HL-60/S4 treated with phorbol 12-myristate 13-acetate at 8.2 ng/mL for 4 days and 3 days (cell line): Measurements from ENCODE around the gene DNMT1.

Experiments used
- in situ Hi-C: fragments of 300-500 bp; cut with MboI; formaldehyde crosslinking; loops from 2 replicates; pipeline ENCODE4 v1.15.0; 2022; ENCODE audit warnings: low sequenced_read_pairs

The DNMT1 gene

DNA sequence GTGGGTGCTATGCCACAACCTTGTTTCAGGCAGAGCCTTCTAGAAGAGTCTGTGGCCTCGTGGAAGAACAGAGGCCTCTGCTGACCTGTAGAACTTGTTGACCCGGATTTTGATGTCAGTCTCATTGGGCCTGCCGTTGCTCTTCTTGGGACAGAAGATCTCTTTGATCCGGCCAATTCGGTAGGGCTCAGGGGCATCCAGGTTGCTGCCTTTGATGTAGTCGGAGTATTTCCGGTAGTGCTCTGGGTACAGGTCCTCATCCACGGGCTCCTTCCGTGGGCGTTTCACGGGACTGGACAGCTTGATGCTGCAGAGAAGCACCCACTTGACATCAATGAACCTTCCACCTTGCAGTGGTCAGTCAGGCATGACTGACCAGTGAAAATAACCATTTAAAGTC lies 51.1 kb downstream of the DNMT1 start:
- in situ Hi-C loops, result no loop called here

DNA sequence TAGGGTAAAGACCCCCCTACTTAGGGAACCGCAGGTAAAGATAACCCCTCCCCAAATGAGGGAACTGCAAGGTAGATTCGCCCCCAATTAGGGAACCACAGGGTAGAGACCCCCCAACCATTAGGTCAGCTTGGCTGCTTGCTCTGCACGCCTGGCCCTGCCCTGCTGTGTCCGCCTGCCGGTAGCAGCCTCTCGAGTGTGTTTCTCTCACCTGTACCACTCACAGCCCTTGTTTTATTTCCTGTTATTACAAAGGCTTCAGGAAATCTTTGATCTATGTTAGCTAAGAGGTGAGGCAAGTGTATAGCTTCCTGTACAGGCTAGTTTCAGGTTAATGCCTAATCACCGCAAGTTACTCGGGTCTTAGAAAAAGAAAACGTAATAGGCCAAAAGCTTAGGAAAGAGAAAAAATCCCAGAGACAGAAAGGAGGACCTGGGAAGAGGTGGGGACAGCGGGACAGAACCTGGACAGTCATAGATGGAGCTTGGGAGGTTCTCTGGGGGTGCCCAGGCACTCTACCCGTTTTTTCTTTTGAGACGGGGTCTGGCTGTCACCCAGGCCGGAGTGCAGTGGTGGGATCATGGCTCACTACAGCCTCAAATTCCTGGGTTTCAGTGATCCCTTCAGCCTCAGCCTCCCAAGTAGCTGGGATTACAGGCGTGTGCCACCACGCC lies 51.9 kb downstream of the DNMT1 start:
- in situ Hi-C loops, result no loop called here

DNA sequence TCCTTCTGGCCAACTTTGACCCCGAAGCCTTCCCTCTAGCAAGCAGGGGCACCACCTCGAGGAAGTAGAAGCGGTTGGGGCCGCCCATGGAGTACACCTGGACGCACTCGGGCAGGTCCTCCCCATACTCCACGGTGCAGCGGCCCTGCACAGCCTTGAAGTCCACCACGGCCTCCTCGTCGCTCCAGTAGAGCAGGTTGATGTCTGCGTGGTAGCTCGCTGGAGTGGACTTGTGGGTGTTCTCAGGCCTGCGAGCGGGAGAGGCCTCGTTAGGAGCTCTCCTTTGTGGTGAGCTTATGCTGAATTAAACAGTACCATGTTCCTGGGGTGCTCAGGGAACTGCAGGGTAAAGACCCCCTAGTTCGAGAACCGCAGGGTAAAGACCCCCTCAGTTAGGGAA lies 52.8 kb downstream of the DNMT1 start:
- in situ Hi-C loops, result no loop called here

DNA sequence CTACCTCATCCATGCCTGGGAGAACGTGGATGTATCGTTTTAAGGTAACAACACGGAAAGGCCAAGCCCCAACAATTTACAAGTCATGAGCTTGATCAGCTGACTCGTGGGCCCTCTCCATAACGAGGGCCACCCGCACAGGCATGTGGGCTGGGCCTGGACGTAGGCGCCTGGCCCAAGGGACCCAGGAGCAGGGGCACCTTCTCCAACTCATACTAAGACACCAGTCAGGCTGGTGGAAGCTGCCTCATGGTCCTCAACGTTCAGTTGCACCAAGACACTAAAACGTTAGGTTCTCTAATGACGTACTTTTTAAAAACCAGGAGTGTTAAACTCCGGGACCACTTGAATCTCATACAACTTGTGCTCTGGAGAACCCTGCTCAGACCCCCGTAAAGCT lies 53.3 kb downstream of the DNMT1 start:
- in situ Hi-C loops, result no loop called here

DNA sequence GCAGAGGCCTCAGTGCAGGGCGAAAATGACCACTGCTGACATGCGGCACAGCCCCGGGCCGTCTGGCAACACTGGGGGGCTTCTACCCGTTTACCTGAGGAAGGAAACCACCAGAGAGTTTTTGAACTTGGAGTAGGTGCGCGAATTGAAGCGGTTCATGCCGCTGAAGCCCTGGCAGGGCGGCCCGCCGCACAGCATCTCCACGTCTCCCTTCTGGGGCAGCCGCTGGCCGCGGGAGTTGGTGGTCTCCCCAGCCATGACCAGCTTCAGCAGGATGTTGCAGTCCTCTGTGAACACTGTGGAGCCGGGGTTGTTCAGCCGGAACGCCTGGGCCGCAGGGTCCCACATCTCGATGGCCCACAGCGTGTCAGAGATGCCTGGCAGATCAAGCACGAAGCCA lies 54.8 kb downstream of the DNMT1 start:
- in situ Hi-C loops, result no loop called here

DNA sequence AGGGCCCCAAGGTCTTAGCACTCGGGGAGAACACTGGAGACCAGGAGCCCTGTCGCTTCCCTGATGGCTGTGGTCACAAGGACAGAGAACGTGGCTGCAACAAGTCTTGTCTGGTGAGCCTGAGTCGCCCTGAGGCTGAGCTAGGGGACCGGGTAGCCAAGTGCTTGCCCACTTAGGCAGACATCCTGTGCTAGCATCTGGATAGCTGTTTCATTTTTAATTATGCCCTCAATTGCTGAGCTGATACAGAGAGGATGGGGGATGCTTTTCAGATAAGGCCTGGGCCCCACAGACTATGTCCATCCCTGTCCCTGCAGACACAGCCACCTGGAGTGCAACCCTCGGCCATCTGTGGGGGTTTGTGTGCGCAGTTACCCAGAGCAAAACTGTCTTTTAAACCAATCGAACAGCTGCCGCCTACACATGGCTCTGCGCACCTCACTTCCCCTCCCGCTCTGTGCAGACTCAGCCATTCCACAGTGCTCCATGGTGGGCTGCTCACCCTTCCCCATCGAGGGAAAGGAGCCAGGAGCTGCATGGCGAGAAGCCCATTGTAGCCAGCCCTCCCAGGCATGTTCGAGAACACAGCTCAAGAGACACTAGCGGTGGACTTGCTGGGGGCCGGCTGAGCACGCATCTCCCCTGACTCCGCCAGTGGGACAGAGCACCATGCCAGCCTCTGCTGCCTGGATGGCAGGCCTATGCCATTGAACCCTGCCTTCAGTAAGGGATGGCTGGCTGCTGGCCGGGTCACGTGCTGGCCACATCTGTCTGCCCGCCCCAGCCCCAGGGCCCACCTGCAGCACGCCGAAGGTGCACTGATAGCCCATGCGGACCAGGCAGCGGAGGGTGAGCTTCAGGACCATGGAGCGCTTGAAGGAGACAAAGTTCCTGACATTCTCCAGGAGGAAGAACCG lies 55.6 kb downstream of the DNMT1 start:
- in situ Hi-C loops, result no loop called here

DNA sequence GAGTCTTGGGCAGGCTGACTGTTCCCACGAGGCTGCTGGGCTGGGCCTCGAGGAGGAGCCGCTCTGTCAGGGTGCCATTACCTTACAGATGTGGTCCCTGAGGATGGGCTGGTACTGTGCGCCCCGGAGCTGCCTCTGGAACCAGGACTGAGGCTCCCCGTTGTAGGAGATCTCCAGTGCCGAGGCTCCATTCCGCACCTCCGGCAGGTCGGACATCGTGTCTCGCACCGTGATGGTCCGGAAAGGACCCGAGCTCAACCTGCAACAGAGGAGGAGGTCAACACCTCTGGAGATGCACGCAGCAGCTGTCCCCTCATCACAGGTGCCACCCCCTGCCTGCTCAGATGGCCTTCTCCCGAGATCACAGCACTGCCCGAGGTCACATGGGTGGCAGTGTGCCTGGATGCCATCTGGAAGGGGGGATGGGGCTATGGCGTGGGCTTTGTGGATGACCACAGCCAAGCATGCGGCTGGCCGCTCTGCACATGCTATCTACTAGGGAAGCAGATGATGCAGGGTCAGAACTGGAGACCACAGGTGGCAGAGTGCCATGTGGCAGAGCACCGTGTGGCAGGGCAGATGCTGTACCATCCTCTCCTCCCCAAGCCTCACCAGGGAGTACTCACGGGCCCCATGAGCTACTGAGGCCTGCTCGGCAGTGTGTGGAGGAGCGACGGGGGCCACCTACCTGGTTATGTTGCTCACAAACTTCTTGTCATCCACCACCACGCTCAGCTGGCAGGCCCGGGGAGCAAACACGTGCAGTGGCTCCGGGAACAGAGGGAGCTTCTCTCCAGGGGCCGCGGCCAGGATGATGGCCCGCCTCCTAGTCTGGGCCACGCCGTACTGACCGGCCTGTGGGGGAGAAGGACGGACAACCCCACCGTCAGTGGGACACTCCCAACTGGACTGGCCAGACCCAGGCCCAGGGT lies 56.7 kb downstream of the DNMT1 start:
- in situ Hi-C loops, result no loop called here

DNA sequence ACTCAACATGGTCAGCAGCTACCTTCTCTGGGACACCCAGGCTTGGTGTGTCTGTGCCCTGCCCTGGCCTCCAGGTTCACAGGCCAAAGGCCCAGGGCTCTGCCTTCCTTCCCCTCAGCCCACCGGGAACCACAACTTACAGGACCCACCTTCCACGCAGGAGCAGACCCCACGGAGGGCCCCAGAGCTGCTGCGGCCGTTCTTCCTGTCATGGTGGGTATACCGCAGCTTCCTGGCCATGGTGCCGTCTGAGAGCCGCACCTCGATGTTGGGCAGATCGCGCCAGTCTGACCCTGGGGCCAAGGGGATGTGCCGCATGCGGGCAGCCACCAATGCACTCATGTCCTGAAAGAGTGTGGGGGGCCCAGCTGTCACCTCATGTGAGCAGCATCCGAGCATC lies 57.8 kb downstream of the DNMT1 start:
- in situ Hi-C loops, result no loop called here

DNA sequence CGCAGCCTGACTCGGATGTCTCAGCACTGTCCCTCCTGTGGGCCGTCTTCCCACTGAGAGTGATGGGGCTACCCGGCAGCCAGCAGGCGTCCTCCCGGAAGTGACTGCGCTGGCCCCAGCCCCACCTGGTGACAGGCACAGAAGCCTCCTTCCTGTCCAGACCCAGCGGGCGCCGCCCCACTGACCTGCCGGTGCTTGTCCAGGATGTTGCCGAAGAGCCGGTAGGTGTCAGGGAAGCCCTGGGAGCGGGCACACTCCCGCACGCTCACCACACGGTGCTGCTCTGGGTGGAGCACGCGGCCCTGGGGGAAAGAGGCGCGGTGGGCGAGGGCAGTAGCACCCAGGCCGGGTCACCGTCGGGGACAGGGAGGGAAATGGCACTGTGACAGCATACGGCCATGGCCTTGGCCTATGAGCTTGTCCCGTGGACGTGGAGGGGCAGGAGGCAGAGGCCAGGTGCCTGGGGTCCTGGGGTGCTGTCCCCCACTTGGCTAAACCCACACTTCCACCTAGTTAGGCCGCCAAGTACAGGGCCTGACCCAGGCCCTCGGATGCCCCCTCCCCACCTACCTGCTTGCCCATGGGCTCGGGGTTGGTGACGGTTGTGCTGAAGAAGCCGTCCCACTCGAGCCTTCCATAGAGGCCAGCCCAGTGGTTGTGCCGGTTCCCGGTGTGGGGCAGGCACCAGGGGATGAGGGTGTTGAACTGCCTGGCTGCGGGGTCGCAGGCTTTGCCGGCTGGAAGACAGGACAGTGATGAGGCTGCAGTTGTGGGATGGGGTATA lies 59.0 kb downstream of the DNMT1 start:
- in situ Hi-C loops, result no loop called here

DNA sequence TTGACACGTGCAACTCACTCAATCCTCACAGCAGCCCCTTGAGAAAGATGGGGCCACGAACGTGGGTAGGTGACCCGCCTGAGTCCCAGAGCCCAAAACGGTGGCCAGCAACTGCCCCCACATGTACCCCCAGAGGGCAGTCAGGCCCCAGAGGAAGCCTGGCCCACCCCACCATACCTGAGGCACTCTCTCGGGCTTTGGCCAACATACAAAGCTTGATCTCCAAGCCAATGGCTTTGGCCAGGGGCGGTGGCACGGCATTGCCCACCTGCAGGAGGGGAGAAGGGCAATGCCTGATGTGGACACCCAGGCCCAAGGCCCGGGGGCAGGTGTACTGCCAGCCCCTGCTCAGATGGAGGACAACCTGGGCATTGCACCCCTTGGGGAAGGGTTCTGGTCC lies 60.7 kb downstream of the DNMT1 start:
- in situ Hi-C loops, result no loop called here

DNA sequence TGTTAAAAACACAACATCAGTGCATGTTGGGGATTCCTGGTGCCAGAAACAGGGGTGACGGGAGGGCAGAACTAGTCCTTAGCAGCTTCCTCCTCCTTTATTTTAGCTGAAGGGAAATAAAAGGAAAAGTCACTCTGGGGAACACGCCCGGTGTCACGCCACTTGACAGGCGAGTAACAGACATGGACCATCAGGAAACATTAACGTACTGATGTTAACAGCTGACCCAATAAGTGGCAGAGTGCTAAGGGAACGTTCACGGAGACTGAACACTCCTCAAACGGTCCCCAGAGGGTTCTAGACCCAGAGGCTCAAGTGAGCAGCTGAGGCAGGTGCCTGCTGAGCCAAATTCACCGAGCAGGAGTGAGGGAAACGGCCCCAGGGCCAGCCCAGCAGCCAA lies 61.2 kb downstream of the DNMT1 start:
- in situ Hi-C loops, result no loop called here

DNA sequence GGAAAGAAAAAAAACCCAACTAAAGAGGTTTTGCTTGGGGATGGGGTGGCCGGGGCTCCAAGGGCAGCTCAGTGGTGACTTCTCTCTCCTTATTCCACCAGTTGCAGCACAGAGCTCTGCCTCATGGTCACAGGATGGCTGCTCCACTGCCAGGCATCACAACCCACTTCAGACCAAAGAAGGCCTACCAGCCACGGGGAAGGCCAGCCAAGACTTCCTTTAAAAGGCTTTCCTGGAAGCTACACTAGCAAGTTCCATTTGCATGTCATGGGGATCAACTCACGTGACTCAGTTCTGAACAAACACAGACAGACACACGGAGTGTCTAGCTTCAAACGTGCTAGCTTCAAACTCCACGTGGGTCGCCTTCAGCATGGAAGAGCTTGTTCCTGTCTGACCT lies 61.8 kb downstream of the DNMT1 start:
- in situ Hi-C loops, result no loop called here

DNA sequence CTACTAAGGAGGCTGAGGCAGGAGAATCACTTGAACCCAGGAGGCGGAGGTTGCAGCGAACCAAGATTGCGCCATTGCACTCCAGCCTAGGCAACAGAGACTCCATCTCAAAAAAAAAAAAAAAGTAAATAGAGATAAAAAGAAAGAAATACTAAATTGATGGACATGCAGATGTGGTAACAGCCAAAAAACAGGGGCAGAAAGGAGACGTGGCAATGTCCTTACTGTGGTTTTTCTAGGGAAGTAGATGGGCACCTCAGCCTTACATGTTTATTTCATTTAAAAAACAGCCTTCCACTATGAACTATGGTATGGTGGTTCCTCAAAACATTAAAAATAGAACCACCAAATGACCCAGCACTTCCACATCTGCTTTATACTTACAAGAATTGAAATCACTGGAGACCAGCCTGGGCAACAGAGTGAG lies 68.5 kb downstream of the DNMT1 start:
- in situ Hi-C loops, result no loop called here

DNA sequence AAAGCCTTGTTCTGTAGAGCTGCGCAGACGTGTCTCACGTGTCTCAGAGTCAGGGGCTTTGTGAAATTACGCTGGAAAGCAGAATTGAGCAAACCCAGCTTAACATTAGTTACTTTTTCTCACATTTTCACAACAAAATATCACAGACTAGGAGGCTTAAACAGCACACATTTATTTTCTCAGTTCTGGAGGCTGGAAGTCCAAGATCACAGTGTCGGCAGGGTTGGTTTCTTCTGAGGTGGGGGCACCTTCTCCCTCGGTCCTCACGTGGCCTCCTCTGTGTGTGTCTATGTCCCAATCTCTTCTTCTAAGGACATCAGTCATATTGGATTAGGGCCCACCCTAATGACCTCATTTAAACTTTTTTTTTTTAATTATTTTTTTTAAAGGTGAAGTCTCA lies 70.3 kb downstream of the DNMT1 start:
- in situ Hi-C loops, result no loop called here

DNA sequence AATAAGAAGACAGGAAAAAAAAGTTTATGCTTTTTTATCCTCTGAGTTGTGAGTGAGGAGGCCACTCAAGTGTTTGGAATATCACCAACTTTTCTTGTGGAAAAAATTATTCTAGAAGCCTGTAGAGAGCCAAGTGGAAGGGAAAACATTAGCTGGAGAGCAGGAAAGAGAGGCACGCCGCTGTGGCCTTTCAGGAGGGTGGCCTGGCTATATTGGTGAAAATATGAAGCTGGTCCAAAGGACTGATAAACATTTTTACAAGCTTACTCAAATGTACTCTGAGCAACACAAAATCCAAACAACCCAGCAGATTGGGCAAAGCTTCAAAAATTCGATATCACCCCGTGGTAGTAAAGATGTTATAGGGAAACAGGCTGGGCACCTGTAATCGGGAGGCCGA lies 72.7 kb downstream of the DNMT1 start:
- in situ Hi-C loops, result no loop called here

DNA sequence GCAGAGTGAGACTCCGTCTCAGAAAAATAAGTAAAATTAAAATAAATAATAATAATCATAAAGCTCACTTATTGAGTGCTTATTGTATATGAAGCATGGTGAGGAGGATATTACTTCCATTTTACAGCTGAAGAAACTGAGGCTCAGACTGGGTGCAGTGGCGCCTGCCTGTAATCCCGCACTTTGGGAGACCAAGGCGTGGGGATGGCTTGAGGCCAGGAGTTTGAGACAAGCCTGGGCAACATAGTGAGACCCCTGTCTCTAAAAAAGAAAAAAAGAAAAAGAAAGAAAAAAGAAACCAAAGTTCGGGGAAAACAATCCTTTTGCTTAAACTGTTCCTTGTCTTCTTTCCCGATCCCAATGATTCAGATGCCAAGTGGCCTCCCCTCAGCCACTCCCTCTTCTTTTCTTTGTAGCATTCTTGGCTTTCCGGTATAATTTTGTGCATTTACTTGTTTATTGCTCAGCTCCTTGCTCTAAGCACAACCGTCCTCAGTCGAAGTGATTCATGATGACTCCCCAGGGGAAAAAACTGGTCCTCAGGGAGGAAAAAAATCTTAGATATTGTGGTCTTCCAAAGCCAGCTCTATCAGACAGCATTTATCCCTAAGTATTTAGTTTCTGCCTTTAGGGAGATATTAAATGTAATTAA lies 74.1 kb downstream of the DNMT1 start:
- in situ Hi-C loops, result no loop called here

DNA sequence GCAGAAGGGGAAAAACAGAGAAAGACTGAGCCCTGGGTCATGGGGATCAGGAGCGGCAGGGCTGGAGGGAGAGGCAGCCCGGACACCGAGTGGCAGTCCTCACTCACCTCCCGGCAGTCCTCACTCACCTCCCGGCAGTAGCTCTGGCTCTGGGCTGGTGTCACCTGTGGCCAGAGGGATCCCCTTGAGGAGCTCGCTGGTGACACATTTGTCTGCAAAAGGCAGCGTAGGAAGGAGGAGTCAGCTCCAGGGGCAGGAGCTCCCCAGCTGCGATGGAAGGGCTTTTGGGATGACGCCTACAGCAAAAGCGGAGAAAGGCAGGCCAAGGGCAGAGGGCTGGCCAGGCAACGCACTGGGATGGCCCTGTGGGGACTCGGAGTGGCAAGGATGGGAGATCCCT lies 75.8 kb downstream of the DNMT1 start:
- in situ Hi-C loops, result no loop called here

DNA sequence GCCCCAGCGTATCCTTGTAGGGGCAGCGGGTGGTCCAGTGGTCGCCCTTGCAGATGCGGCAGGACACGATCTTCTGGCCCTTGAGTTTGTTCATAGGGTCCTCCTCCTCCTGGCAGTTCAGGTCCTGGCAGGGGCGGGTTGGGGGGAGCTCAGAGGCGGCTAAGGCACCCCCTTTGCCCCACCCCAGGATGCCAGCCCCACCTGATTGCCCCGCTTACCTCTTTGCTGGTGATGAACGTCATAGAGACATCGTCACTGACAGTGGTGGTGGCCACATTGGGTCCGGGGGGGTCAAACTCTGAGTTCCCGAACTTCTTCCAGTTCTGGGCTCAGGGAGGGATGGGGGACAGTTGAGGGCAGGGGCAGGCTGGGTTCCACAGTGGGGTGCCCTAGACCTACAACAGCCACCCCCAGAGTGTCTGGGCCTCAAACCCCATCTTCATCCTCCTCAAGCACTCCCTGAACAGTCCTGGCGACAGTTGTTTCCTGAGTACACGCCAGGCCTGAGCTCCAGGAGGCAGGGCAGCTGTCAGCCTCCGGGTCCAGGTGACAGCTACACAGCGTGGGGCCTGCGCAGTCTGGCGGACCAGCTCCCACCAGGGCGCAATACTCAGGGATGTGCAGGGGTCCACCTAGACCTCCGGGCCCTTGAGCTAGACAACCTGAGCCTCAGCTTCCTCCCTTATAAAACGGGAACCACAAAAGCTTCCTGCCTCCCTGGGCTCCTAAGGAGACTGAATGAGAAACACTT lies 77.7 kb downstream of the DNMT1 start:
- in situ Hi-C loops, result no loop called here

DNA sequence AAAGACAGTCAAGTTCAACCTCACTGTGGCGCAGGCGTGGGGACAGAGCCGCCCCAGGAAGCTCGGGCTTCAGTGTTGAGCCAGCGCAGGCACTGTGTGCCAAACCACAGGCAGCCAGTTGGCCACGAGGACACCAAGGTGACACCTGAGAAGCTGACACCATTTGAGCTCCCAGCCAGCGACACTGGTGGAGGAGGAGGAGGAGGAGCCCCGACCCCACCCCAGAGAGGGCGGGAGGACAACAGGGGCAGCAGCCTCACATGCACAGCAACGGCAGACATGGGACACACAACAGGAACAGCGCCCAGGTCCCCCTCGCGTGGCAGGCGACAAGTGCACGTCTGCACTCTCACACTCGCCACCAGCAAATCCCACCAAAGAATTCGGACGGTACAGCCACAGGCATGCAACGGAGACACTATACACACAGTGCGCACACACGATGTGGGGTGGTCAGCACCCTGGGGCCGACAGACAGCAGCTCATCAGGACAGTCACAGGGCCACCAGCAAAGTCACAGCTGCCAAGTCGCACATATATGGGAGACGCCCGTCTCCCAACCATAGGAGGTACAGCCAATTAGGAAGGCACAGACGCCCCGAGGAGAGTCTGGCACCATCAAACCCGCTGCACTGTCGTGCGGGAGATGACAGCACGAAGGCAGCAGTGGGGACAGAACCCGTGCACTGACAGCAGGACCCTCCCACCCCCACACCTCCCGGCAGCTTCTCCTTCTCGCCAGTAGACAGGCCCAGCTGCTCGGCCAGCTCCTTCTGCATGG lies 78.5 kb downstream of the DNMT1 start:
- in situ Hi-C loops, result no loop called here
